Uterus (tissue), 2 donors: Measurements from ENCODE around the gene BMAL2.

Source experiments
- CTCF ChIP-seq, 4 experiments: fragments of 200-600 bp in 2 of 4; fragments of 450-650 bp in 2 of 4; sonication (generic) in 2 of 4; IDR thresholded peaks; one replicate each; pipeline ENCODE4 v1.5.1; 2016 to 2019; ENCODE audit warnings: antibody characterized with exemption in 4 of 4, mild to moderate bottlenecking in 2 of 4, moderate library complexity in 1 of 4
- POLR2A ChIP-seq, 2 donors: fragments of 450-650 bp; IDR thresholded peaks; one replicate each; pipeline ENCODE4 v1.6.1; 2016; ENCODE audit warnings: antibody characterized with exemption in 2 of 2, mild to moderate bottlenecking in 1 of 2, moderate library complexity in 1 of 2

- TF ChIP-seq CTCF (IDR thresholded peaks at IDR 0.05), result no peak
- TF ChIP-seq POLR2A (IDR thresholded peaks at IDR 0.05), result no peak
These were observed 33.5 kb upstream of the BMAL2 start for GRCh38 chr12:27299102-27299501.
